Naive thymus-derived CD4-positive, alpha-beta T cell (primary cell): ENCODE data around the gene UBE2L3. TPM values are rescaled to one million over a fixed set of nuclear protein-coding genes. Genes with fewer than 3 reads are reported as not detected.

Experiments
- ATAC-seq: fragments of 150-1000 bp; cut with Tn5 transposase; 2 replicates; pipeline ENCODE4 v1.10.0; 2021; ENCODE audit warnings: mild to moderate bottlenecking, moderate library complexity
- CTCF ChIA-PET: fragments of 350-600 bp; sonication (Branson Sonifier 250); formaldehyde crosslinking; loops from one replicate; lab custom pipeline; 2021; ENCODE audit warnings: antibody characterized with exemption; lab: Charles Lee
- POLR2A ChIA-PET: fragments of 350-600 bp; sonication (Branson Sonifier 250); formaldehyde crosslinking; loops from one replicate; lab custom pipeline; 2021; ENCODE audit warnings: antibody characterized with exemption, inconsistent platforms; lab: Charles Lee
- DNase-seq, 9 donors: peaks; one replicate each; pipeline versions ENCODE4 v3.0.0 to v3.0.0-alpha.2; 2020 to 2022; ENCODE audit warnings: mixed read lengths in 1 of 9
- H3K27ac ChIP-seq: one replicate; pipeline ENCODE4 v1.7.0; 2013; ENCODE audit warnings: mild to moderate bottlenecking, low read depth, low read length, moderate library complexity
- H3K27me3 ChIP-seq, 2 donors: one replicate each; pipeline ENCODE4 v1.7.0; 2013; ENCODE audit warnings: low read length in 2 of 2, mild to moderate bottlenecking in 2 of 2, moderate library complexity in 2 of 2; ENCODE audit not compliant: control insufficient read depth in 2 of 2, insufficient read depth in 2 of 2
- H3K36me3 ChIP-seq, 3 experiments: 1 replicate in 2 of 3; 2 replicates in 1 of 3; pipeline ENCODE4 v1.7.0; 2013; ENCODE audit warnings: low read length in 3 of 3, mild to moderate bottlenecking in 3 of 3, moderate library complexity in 1 of 3; ENCODE audit not compliant: insufficient read depth in 3 of 3, control insufficient read depth in 2 of 3
- H3K4me1 ChIP-seq, 2 donors: one replicate each; pipeline ENCODE4 v1.7.0; 2013; ENCODE audit warnings: low read length in 2 of 2, mild to moderate bottlenecking in 2 of 2, moderate library complexity in 1 of 2; ENCODE audit not compliant: control insufficient read depth in 2 of 2, insufficient read depth in 2 of 2
- H3K4me3 ChIP-seq: 2 replicates; pipeline ENCODE4 v1.7.0; 2013; ENCODE audit warnings: mild to moderate bottlenecking, low read length
- H3K9me3 ChIP-seq, 3 experiments: 1 replicate in 2 of 3; 2 replicates in 1 of 3; pipeline ENCODE4 v1.7.0; 2013; ENCODE audit warnings: low read length in 3 of 3; ENCODE audit not compliant: control insufficient read depth in 2 of 3
- H3K27ac Mint-ChIP-seq, 9 donors: one replicate each; pipeline ENCODE4 v1.8.0; 2020 to 2022; ENCODE audit warnings: mixed read lengths in 9 of 9, mild to moderate bottlenecking in 8 of 9, moderate library complexity in 5 of 9, inconsistent platforms in 2 of 9
- H3K27me3 Mint-ChIP-seq, 5 donors: one replicate each; pipeline ENCODE4 v1.8.0; 2021 to 2022; ENCODE audit warnings: mixed read lengths in 5 of 5, mild to moderate bottlenecking in 1 of 5
- H3K36me3 Mint-ChIP-seq, 5 donors: one replicate each; pipeline ENCODE4 v1.8.0; 2020 to 2022; ENCODE audit warnings: mixed read lengths in 5 of 5, mild to moderate bottlenecking in 3 of 5, inconsistent platforms in 1 of 5
- H3K4me1 Mint-ChIP-seq, 7 donors: one replicate each; pipeline ENCODE4 v1.8.0; 2020 to 2022; ENCODE audit warnings: mixed read lengths in 7 of 7, mild to moderate bottlenecking in 3 of 7, inconsistent platforms in 1 of 7
- H3K4me3 Mint-ChIP-seq, 10 donors: one replicate each; pipeline ENCODE4 v1.8.0; 2020 to 2022; ENCODE audit warnings: mild to moderate bottlenecking in 10 of 10, mixed read lengths in 10 of 10, moderate library complexity in 6 of 10, inconsistent platforms in 2 of 10
- H3K9me3 Mint-ChIP-seq, 11 donors: one replicate each; pipeline ENCODE4 v1.8.0; 2020 to 2022; ENCODE audit warnings: mixed read lengths in 11 of 11, mild to moderate bottlenecking in 4 of 11, inconsistent platforms in 1 of 11, moderate library complexity in 1 of 11
- intact Hi-C, 2 donors: fragments of 100-400 bp; cut with micrococcal nuclease; formaldehyde crosslinking; loops; one replicate each; pipeline ENCODE4 v1.15.1; 2023
- polyA plus RNA-seq, 2 donors: library from polyadenylated mRNA; unstranded; fragments of 300-500 nt; fragmentation: Illumina TruSeq; gene quantifications; one replicate each; pipeline ENCODE4 v1.2.3, GENCODE V29; 2021
- total RNA-seq, 6 experiments: library from RNA in 5 of 6; stranded (reverse) in 5 of 6; gene quantifications; 1 replicate in 5 of 6; 2 replicates in 1 of 6; pipeline ENCODE4 v1.2.3 and lab custom pipeline; 2021 to 2026

UBE2L3 gene
- total and polyA plus RNA-seq, 7 experiments from 2014 or later: 22.5 to 101 (median 34.6) TPM

- Histone ChIP-seq H3K4me1 (peaks cover 6 to 26% of the 10 kb centered on the region in 2 donors), H3K9me3 (no peaks in the 10 kb centered on the region), H3K27me3 (no peaks in the 10 kb centered on the region), H3K4me3 (no peak overlapping the region), H3K36me3 (peaks cover 0 to 50% (median 6%) of the 10 kb centered on the region in 3 experiments), H3K27ac (no peak overlapping the region)
- ChIA-PET POLR2A (interaction anchor here (1.0 kb wide), 1 partner anchor 19 kb away, joined by 4 read pairs; no protein-coding TSS in a partner anchor), CTCF (interaction anchor here (0.7 to 3.0 kb wide), 3 partner anchors 10 to 18 kb away, joined by 3 to 9 read pairs (median 4); partner anchors contain the start of gene SDF2L1)
- ATAC-seq (peak; percentile 40), DNase-seq (peak in 6 of 9 donors; percentile 23 to 48 (median 26))
- intact Hi-C loops: loop anchor here in 1 of 2 donors (2.0 kb wide), 1 partner anchor 19 kb away; the partner anchor contains the start of gene SDF2L1
- Mint-ChIP-seq H3K27me3 (no peaks in the 10 kb centered on the region), H3K9me3 (no peaks in the 10 kb centered on the region), H3K4me1 (peaks cover 28 to 57% (median 44%) of the 10 kb centered on the region in 7 donors), H3K27ac (peak overlapping the region in 8 of 9 donors; percentile 9 to 85 (median 64)), H3K4me3 (no peak overlapping the region), H3K36me3 (peaks cover 0 to 25% (median 6%) of the 10 kb centered on the region in 5 donors)
Measured at GRCh38 chr22:21624120-21624879, 56.8 kb downstream of the UBE2L3 start.

DNA sequence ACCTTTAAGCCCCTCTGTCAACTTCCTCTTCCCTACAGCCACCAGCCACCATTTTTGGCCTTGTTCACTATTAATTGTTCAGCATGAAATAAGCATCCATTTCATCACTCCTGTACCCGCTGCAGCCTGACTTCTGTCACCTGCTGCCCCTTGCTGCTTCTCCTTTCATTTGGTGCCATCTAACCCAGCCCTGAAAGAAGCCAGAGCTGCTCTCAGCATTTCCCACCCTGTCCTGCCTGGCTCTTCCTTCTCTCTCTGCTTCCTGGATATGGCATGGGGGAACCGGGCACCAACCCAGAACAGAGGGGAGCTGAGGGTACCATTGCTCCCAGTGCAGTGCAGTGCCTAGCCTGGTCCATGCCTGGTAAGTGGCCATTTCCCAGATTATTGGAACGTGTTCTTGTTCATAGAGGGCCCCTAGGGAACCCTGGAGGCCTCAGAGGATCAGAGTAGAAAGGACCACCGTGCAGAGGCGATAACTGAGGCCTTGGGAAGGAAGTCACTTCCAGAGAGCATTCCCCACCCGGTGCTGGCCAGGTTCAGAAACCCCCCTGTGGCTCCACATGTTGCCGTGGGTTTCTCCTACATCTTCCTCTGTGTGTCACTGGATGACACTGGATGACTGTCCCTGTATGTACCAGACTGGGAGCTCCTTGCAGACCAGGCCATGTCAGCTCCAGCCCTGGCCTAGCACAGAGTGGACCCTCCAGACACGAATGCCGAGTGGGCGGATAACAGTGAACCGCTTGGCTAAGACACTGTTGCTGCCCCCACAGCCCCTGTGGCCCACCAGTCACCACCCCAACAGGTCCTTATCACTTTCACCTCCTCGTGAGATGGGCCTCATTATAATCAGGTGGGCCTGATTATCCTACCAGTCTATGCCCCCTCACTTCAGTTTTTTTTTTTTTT is 57.6 kb downstream of the UBE2L3 start:
- Histone ChIP-seq H3K4me3 (no peak overlapping the region), H3K27me3 (no peaks in the 10 kb centered on the region), H3K36me3 (peaks cover 0 to 56% (median 6%) of the 10 kb centered on the region in 3 experiments), H3K27ac (no peak overlapping the region), H3K9me3 (no peaks in the 10 kb centered on the region), H3K4me1 (peaks cover 6 to 26% of the 10 kb centered on the region in 2 donors)
- DNase-seq (no peak), ATAC-seq (no peak)
- intact Hi-C loops: loop anchor here (2.0 to 5.0 kb wide), 2 partner anchors 18 to 242 kb away; partner anchors contain the start of genes MAPK1 (in 1 of the 2) and SDF2L1 (in 1 of the 2)
- Mint-ChIP-seq H3K4me1 (peaks cover 28 to 57% (median 42%) of the 10 kb centered on the region in 7 donors), H3K4me3 (no peak overlapping the region), H3K9me3 (no peaks in the 10 kb centered on the region), H3K36me3 (peaks cover 0 to 22% (median 6%) of the 10 kb centered on the region in 5 donors), H3K27ac (peak overlapping the region in 8 of 9 donors; percentile 9 to 85 (median 64)), H3K27me3 (no peaks in the 10 kb centered on the region)
- POLR2A ChIA-PET: interaction anchor here (1.0 kb wide), 1 partner anchor 18 kb away, joined by 4 read pairs; no protein-coding TSS in a partner anchor
- CTCF ChIA-PET: interaction anchor here (0.7 to 3.0 kb wide), 3 partner anchors 11 to 18 kb away, joined by 3 to 9 read pairs (median 4); partner anchors contain the start of gene SDF2L1

DNA sequence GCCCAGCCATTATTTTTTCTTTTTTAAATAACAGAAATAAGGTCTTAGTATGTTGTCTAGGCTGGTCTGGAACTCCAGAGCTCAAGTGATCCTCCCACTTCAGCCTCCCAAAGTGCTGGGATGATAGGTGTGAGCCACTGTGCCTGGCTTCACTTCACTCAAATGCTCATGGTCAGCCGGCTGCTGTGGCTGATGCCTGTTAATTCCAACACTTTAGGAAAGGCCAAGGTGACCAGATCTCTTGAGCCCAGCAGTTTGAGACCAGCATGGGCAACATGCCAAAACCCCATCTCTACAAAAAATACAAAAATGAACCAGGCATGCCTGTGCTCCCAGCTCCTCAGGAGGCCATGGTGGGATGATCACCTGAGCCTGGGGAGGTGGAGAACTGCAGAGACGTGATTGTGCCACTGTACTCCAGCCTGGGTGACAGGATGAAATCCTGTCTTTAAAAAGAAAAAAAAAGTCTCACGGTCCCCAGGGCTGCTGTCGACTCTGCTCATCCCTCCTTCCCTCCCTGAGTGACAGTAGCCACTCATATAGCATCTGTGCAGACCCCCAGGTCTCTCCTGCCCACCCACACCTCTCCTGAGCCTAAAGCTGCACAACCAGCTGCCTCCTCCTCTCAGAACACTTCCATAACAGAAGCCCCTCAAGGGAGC is 58.7 kb downstream of the UBE2L3 start:
- H3K9me3 Mint-ChIP-seq: no peaks in the 10 kb centered on the region
- H3K27ac ChIP-seq: no peak overlapping the region
- H3K9me3 ChIP-seq: no peaks in the 10 kb centered on the region
- H3K4me1 ChIP-seq: peaks cover 6 to 26% of the 10 kb centered on the region in 2 donors
- peak overlapping the region in 6 of 10 donors; percentile 44 to 87 (median 61) for H3K4me3 Mint-ChIP-seq
- ChIA-PET CTCF (interaction anchor here (1.0 to 3.0 kb wide), 2 partner anchors 16 to 21 kb away, joined by 4 to 9 read pairs; partner anchors contain the start of gene SDF2L1), POLR2A (interaction anchor here (0.7 to 5.0 kb wide), 4 partner anchors 16 to 47 kb away, joined by 3 to 21 read pairs (median 4); partner anchors contain the start of gene SDF2L1)
- H3K36me3 ChIP-seq: peaks cover 0 to 53% (median 6%) of the 10 kb centered on the region in 3 experiments
- ATAC-seq (no peak), DNase-seq (no peak)
- no peaks in the 10 kb centered on the region for H3K27me3 Mint-ChIP-seq
- H3K27ac Mint-ChIP-seq: peak overlapping the region in 7 of 9 donors; percentile 51 to 73 (median 68)
- no peak overlapping the region for H3K4me3 ChIP-seq
- H3K4me1 Mint-ChIP-seq: peaks cover 32 to 57% (median 45%) of the 10 kb centered on the region in 7 donors
- no peaks in the 10 kb centered on the region for H3K27me3 ChIP-seq
- intact Hi-C loops: loop anchor here in 1 of 2 donors (5.0 kb wide), 1 partner anchor 241 kb away; the partner anchor contains the start of gene MAPK1
- peaks cover 0 to 18% (median 6%) of the 10 kb centered on the region in 5 donors for H3K36me3 Mint-ChIP-seq

DNA sequence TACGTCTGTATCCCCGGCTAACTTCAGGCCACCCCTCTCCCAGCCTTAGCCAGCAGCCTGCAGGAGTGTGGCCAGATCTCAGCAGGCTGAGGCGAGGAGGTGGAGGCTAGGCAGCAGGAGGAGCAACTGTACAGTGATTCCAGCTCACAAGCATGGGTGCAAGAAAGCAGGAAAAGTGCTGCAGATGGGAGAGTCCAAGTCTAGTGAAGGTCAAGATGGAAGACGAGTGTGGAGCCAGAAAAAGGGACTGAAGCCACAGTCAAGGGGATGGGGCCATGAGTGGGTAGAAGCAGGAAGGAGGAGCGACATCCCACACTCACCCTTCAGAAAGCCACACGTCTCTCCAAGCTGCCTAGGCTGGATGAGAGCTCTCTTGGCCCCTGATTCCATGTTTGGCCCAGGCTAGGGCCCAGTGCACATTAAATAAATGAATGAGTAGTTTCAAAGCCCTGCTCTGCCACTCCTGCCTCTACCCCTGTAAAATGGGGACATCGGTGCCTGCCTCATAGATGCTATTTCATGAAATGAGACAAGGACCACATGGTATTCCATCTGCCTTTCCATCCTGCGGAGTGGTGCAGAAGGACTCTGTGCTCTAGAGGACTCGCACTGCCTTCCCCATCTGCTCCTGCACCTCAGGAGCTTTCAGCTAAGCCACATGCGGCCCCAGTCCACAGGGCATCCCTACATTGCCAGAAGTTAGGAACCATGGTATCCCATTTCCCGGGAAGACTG is 59.4 kb downstream of the UBE2L3 start:
- peaks cover 6 to 26% of the 10 kb centered on the region in 2 donors for H3K4me1 ChIP-seq
- H3K36me3 ChIP-seq: peaks cover 0 to 50% (median 6%) of the 10 kb centered on the region in 3 experiments
- CTCF ChIA-PET: interaction anchor here (0.5 to 3.0 kb wide), 3 partner anchors 16 to 38 kb away, joined by 4 to 9 read pairs (median 4); partner anchors contain the start of gene SDF2L1
- DNase-seq: no peak
- no peak overlapping the region for H3K27ac ChIP-seq
- no peak overlapping the region for H3K4me3 ChIP-seq
- H3K27me3 Mint-ChIP-seq: no peaks in the 10 kb centered on the region
- intact Hi-C loops: loop anchor here in 1 of 2 donors (5.0 kb wide), 1 partner anchor 240 kb away; the partner anchor contains the start of gene MAPK1
- peaks cover 0 to 18% (median 6%) of the 10 kb centered on the region in 5 donors for H3K36me3 Mint-ChIP-seq
- POLR2A ChIA-PET: interaction anchor here (0.7 to 5.0 kb wide), 4 partner anchors 16 to 48 kb away, joined by 3 to 21 read pairs (median 4); partner anchors contain the start of gene SDF2L1
- H3K9me3 Mint-ChIP-seq: no peaks in the 10 kb centered on the region
- H3K27me3 ChIP-seq: no peaks in the 10 kb centered on the region
- H3K4me1 Mint-ChIP-seq: peaks cover 32 to 57% (median 43%) of the 10 kb centered on the region in 7 donors
- no peaks in the 10 kb centered on the region for H3K9me3 ChIP-seq
- peak overlapping the region in 7 of 9 donors; percentile 51 to 73 (median 68) for H3K27ac Mint-ChIP-seq
- H3K4me3 Mint-ChIP-seq: peak overlapping the region; percentile 29 to 87 (median 58)
- ATAC-seq: no peak
